DMS53 treated with DMSO at 0.1 percent for 48 hours (cell line): Measurements from ENCODE around the gene PYROXD2.

Experiments used
- DNase-seq: peaks from one replicate; lab custom pipeline; 2025; ENCODE audit not compliant: unreplicated experiment; lab: John Stamatoyannopoulos, UW

PYROXD2 gene

GRCh38 chr10:98414932-98415730 is at the start of gene PYROXD2:
PYROXD2 (minus strand) TSS chr10:98415182; CDS start chr10:98415135, 47 bp downstream.
- DNase-seq = peak; percentile 82

GRCh38 chr10:98463976-98464754 is 49.2 kb upstream of the PYROXD2 start:
- no peak for DNase-seq

GRCh38 chr10:98463016-98463415 is 48.0 kb upstream of the PYROXD2 start:
- no peak for DNase-seq

GRCh38 chr10:98461500-98461842 is 46.5 kb upstream of the PYROXD2 start:
- DNase-seq = no peak

- peak; percentile 92 for DNase-seq
These were observed 46.0 kb upstream of the PYROXD2 start for GRCh38 chr10:98460837-98461499.

GRCh38 chr10:98458809-98459784 is 44.1 kb upstream of the PYROXD2 start:
- DNase-seq = no peak

- no peak for DNase-seq
These were observed 42.7 kb upstream of the PYROXD2 start for GRCh38 chr10:98457721-98458120.

- DNase-seq = no peak
These were observed 41.9 kb upstream of the PYROXD2 start for GRCh38 chr10:98456686-98457482.

- no peak for DNase-seq
These were observed 41.1 kb upstream of the PYROXD2 start for GRCh38 chr10:98456043-98456570.

GRCh38 chr10:98453729-98454128 is 38.7 kb upstream of the PYROXD2 start:
- no peak for DNase-seq

- DNase-seq = no peak
These were observed 35.6 kb upstream of the PYROXD2 start for GRCh38 chr10:98450618-98451017.

- DNase-seq = no peak
These were observed 34.3 kb upstream of the PYROXD2 start for GRCh38 chr10:98449287-98449686.

GRCh38 chr10:98446661-98447221 is 31.8 kb upstream of the PYROXD2 start, which contains the start of gene HPS1:
HPS1 (minus strand) TSS chr10:98446935; CDS start chr10:98443240, 3,695 bp downstream.
- DNase-seq = peak; percentile 47

GRCh38 chr10:98446151-98446660 is 31.2 kb upstream of the PYROXD2 start:
- DNase-seq = no peak

GRCh38 chr10:98445200-98445812 is 30.3 kb upstream of the PYROXD2 start:
- no peak for DNase-seq

GRCh38 chr10:98444314-98445006 is 29.5 kb upstream of the PYROXD2 start:
- no peak for DNase-seq

GRCh38 chr10:98438715-98439114 is 23.7 kb upstream of the PYROXD2 start:
- no peak for DNase-seq

- no peak for DNase-seq
These were observed 21.7 kb upstream of the PYROXD2 start for GRCh38 chr10:98436704-98437103.
